Measurements from ENCODE around the gene PGBD5.

Gene PGBD5

DNA sequence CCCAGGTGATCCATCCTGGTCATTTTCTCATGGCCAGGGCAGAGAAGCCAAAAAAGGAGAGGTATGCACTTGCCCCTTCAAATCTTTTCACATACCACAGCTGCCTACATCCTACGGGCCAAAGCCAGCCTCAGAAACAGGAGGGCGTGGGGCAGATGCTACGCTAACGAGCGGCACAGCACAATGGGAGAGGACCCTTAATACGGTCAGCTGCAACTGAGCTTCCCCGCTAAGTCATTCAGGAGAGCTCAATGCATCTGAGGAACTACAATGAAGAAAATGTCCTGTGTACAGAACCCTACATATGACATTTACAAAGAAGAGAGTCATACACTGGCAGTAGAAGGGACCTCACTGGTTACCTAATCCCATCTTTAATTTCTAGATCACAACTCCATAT is 78.2 kb downstream of the PGBD5 start:
- no peak for DNase-seq

DNA sequence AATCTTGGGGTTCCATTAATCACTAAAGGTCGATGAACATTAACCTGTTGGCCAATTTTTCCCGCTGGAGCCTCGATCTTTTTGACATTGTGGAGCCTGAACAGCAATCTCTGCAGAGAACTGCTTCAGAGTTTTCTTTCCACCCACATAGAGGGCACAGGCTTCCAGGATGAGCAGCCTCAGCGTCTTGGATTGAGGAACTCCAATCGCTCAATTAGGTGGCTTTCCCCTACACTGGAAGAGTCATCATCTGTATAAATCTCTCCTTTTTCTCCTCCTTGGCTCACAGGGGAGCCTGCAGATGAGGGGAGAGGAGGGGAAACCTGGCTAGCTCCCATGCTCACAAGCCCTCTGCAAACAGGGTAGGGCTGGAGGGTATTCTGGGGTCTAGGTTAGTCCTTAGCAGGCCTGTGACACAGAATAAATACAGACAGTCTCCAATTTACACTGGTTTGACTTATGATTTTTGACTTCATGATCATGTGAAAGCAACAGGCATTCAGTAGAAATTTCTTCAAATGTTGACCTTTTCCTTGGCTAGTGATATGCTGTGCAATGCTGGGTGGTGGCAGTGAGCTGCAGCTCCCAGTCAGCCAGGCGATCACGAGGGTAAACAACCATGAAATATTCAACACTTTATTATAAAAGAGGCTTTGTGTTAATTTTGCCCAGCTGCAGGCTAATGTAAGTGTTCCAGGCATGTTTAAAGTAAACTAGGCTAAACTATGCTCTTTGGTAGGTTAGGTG is 80.8 kb downstream of the PGBD5 start:
- DNase-seq = peak; percentile 14 to 53 (median 41)

DNA sequence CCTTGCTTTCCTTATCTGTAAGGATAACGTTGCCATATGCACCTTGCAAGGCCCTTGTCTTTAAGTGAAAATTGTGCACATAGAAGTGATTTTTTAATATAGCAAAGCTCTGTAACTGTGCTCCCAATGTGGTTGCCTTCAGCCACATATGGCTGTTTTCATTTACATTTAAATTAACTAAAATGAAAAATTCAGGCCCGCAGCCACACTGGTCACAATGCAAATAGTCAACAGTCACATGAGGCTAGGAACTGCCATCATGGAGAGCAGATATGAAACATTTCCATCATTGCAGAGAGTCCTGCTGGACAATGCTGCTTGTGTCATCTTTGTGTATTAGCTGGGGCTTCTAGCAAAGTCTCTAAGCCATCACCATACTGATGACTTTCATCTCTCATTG is 83.4 kb downstream of the PGBD5 start:
- DNase-seq = no peak

DNA sequence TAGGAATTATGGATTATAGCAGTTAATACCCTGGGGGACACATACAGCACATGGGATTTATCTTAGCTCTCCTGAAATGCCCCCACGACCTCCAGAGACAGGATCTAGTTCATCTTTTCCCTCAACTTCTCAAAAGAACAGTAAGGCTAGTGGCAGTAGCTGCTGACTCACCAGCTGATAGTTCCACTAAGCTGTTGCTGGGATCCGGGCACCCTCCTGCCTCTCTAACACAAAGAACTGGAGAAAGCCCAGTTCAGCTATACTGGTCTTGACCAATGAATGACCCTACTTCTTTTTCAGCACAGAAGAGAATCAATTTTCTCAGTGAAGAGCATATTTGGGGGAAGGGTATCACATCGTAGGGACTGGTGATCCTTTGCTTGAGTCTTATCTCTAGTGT is 84.1 kb downstream of the PGBD5 start:
- peak; percentile 17 to 31 (median 26) for DNase-seq

DNA sequence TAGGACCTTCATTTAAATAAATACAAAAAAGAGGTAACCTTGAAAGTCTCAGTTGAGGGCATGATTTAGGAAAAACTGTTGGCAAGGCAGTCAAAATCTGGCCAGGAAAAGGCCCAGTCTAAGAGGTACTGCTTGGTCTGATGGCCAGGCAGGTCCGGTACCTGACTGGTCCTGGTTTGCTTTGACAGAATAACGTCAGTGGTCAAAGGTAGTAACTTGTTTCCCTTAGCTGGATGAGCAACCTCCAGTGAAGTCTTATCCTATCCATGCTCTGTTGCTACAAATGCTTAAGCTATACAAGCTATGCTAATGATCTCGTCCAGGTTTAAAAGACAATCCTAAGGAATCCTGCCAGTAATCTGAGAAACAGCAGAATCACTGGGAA is 85.0 kb downstream of the PGBD5 start:
- no peak for DNase-seq

DNA sequence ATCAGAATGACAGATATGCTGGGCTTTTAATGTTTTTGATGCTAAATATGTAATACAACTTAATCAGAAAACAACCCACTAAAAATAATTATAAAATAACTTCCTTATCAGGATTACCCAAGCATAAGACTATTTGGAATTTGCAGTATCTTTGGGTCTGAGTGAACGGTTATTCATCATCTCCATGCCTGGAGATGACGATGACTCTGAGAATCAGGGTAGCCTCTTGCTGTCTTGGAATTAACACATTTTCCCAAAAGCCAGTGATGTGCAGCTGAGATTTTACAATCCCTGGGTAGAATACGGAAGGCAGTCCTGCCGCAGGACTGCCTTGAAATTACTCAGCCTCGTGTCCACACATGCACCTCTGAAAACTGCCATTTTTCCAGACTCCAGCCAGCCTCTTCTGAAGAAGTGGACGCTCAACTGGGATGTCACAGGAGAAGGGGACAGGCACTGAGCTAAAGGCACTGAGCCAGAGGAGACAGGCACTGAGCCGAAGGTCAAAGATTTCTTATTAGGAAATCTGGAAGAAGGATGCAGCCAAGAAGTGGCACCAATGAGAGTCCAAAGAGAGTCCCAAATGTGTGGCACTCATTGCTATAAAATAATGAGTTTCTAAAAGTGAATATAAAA is 85.5 kb downstream of the PGBD5 start:
- DNase-seq = no peak

DNA sequence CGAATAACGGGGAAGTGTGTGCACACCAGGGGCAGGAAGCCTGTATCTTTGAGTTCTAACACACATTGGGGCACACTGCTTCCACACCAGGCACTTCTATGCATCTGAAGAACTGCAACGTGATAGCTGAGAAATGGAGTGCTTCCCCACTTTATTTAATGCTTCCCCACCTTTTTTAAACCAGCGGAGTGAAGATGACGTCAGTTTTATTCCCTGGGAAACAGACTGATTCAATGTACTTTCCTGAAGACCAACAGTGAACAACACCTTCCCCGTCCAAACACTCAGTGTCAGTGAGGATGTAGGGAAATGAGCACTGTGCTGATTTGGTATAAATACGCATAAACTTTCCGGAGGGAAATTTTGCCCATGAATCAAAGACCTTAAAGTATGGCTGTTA is 87.1 kb downstream of the PGBD5 start:
- no peak for DNase-seq

DNA sequence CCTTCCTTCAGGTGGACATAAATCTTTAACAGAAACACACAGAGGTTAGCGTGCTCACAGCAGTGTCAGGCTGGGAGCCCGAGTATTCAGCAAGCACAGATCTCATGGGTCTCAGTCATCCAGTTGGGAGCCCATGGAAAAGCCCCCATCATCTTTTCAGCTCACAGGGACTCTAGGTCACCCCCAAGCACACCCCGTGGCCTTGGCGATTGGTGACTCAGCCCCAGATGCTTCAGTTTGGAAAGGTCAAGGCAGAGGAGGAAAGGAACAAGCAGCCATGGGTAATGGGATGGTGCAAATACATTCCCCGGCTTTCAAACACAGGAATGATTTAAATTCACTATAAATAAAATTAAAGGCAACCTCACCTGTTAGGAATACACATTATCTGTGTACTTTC is 88.9 kb downstream of the PGBD5 start:
- DNase-seq = peak; percentile 18 to 59 (median 38)

DNA sequence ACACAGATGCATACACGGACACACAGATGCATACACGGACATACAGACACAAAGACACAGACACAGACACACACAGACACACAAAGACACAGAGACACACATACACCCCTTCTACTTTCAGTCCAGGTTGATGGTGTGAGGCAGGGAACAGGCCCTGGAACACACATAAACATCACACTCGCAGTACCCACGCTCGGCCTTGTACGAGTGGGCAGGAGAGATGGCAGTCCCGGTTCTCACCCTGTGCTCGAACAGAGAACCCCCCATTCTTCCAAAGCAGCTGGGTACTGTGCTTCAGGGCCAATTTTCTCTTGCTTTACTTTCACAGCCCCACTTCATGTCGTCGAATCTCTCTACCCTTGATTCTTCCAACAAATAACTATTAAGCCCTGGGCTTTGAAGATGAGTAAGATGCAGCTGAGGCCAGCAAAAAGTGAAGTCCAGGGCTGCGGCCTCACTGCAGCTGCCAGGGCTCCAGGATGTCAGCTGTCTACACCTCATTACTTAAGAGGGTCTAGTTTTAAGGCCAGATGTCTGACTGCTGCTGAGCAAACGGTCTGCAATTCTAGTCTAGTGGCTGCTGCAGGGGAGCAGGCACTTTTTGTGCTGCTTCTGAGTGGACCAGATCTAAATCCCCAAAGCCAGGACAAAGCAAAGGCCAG is 90.1 kb downstream of the PGBD5 start:
- DNase-seq = no peak

DNA sequence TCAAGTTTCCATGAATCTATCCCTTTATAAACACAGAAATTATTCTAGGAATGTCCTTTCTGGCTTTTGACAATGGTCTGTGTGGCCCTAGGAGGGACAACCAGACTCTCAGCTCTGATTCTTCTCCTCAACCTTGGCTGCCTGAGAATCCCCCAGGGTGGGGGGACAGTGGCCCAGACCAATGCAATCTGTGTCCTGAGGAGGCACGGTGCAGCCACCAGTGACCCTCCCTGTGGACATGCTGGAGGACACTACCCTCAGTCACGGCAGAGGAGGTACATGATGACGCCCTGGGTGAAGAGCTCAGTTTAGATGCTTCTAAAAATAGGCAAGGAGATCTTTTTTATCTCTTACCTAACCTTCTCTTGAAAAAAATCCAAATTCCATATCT is 91.7 kb downstream of the PGBD5 start:
- DNase-seq = no peak

DNA sequence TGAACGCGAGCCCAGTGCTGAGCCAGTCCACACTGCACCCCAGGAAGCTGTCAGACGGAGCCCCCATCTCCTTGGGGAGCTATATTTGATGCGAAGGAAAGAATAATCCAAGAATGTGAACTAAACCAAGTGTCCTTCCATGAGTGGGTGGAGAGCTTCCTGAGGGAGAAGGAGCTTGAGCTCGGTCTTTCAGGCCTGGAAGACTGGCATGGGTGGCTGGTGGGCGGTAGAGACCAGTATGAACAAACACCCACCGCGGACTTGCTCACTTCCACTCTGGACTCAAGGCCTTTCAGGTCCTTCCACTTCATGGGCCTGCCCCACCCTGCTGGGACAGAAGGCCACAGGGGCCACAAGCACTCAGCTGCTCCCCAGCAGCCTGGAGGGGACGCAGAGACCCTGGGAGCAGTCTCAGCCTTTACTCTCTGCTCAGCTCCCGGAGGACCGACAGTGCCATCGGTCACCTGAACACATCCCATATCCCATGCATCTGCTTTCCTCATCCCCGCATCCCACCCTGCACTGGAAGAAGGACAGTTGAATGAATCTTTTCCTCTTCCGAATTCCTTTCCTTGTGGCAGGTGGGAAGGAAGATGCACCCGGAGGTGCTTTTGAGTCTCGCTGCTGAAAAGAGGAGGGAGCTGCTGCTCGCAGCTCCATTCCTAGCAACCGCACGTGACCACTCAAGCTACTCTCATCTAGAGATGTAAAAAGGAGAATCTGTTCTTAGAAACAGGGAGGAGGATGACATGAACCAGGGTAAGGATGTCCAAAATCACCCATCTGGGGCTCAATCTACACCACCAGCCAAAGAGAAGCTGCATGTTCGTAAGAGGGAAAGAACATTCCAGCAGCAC is 92.3 kb downstream of the PGBD5 start:
- no peak for DNase-seq

DNA sequence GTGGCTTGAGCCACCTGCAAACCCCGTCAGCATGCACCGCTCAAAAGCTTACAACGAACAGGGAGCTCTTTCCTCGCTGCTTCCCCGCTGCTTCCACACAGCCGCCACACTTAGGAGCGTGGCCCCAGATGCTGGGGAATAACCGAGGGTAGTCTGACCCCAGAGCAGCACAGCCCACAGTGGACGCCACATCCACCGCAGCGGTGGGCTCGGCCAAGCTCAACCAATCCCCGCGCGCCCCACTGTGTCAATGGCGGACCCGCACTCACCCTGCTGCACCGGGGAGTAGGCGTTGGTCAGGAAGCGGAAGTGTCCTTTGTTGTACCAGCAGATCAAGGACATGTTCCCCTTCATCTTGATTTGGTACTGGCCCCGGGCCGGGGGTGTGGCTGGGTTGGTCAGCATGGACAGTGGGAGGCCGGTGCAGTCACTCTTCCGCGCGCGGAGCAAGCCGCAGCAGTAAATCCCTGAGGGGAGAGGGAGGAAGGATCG is 93.5 kb downstream of the PGBD5 start:
- DNase-seq = peak in 1 of 4 experiments; percentile 22

DNA sequence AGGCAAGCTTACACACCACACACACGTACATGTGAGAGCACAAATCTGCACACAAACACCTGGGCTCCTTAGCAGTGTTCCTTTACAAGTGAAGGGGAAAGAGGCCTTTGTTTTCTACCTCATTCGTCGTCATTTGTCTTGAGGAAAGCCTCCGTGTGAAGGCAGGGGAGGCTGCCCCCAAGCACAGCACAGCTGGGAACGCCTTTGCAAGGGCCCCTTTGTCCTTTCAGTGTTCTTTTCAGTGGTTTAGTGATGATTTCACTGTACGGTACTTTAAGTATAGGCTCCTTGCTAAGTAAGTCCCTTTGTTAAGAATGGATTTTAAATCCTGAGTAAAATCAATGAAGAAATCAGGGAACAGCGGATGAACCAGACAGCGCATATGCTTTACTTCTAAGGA is 94.1 kb downstream of the PGBD5 start:
- DNase-seq = no peak

DNA sequence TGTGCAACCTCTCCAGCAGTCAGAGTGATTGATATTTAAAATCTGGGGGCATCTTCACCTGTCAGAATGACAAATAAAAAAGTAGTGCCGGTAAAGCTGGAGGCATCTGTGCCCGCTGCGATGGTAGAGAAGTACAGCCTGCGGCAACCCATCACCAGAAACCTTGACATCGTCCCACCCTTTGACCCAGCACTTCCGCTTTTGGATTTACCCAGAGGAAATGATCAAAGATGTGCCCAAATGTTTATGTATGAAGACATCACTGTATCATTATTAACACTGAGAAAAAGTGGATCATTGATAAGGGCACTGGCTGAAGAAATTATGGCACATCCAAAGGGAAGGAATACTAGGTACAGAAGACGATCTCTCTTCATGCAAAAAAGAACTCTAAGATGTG is 96.0 kb downstream of the PGBD5 start:
- DNase-seq = no peak

DNA sequence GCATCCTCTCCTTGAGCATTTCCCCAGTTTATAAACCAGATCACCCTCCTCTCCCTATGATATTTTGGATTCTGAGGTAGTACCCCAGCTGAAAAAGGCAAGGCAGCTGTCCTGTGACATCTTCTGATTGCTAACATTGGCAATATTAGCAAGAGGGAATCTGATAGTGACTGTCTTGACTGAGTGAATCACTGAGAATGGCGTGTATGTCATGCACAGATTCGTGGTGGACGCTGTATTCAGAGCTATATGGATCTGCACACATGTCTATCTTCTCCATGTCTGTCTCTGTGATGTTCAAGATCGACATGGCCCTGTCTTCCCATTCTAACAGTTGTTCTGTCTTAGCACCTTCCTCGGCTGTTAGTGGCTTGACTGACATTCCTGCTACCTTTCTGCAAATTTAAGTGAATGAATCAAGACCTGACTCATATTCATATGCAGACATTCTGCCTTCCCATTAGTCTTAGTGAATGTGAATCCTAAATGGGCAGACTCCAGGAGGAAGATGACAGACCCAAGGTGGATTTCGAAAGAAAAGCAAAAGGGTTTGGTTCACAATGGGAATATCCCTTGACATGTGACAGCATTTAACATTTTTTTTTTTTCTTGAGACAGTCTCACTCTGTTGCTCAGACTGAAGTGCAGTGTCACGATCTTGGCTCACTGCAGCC is 97.7 kb downstream of the PGBD5 start:
- DNase-seq = no peak

DNA sequence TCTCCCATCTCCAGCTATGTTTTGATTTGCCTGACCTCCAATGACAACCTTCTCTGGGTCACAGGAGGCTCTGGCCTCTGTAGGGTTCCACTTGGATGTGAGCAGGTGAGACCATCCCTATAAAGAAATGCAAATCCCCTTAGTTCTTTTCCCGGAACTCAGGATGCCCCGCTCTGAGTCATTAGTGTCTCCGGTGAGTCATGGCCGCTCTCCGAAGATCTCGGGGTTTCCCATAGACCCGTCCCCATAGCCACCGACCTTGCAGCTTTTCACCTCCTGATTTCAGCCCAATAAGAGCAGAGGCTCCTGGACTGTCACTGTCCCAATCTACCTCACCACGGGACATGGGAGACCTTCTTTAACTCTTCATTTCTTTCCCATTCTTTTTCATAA is 98.2 kb downstream of the PGBD5 start:
- no peak for DNase-seq

DNA sequence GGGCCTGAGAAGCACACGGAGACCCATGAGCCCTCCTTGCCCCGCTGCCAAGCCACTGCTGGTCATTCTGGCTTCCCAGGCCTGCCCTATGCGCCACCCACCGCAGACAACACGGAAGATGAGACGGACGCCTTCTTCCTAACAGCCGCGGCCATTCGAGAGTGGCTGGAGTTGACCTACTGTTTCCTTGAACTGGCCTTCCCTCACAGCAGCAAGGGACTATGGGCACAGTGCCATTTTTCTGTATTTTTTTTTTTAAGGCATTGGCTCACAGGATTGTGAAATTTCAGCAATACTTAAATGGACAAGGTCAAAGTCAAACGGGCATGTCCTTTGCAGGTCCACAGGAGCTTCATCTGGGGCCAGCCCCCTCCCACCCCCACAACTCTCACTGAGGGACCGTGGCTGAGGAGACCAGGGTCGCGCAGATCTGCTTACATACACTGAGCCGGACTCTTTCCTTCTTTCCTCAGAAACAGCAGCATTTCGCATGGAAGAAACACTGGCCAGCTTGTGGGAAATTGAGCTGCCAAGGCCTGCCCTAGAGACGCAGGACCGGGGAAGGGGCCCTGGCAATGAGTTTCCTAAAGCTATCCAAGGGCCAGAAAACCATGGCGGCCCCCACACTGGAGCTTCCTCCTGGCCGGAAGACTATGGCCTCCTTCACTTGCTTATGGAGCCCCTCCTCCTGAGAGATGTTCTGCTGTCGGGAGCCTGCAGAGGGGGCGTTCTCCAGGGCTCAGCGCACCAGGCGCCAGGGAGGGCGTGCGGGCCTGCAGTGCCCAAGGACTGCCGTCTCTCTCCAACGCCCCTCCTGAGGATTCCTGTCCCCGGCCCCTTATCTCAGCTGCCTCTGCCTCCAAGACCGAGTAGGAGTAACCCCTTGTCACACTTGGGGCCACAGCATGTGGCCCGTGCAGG is 98.9 kb downstream of the PGBD5 start:
- DNase-seq = no peak

DNA sequence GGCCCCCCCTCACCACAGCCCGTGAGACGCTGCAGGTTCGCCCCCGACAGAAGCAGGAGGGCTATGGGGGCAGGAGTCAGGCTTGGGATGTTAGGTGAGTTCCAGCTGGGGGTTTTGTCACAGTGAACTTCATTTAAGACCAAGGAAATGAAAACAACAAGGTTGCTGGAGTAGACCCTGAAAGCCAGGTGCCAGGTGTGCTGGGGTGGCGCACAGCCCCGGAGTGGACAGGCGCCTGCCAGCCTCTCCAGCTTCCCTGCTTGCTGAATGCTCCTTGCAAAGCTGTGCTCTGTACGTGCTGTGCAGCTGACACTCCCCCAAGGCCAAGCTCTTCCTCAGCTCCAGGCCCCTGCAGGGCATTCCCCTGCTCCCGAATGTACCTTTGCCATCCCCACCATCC is 102.4 kb downstream of the PGBD5 start:
- no peak for DNase-seq

DNA sequence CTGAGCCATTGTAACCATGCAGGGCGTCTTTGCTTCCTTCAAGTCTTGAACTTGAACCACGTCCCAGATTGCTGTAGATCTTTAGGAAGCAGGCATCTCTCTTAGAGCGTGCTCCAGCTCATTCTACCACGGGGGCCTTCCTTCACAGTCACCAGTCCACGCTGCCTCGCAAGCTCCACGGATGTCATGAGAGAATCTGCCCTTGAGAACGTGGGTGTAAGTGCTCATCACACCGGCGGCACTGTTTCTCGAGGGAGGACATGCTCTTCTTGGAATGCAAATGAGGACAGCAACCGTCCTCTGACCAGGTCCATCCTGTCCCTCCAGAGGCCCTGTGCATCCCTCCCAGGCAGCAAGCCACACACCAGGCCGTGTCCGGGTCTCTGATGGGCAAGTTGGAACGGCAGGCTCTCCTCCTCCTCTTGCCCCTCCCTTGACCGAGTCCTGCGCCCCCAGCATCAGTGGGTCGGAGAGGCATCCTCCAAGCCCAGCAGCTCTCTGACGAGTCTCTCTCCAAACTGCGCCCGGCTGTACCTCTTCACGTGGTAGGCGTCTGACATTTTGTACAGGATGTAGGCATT is 103.1 kb downstream of the PGBD5 start:
- no peak for DNase-seq

DNA sequence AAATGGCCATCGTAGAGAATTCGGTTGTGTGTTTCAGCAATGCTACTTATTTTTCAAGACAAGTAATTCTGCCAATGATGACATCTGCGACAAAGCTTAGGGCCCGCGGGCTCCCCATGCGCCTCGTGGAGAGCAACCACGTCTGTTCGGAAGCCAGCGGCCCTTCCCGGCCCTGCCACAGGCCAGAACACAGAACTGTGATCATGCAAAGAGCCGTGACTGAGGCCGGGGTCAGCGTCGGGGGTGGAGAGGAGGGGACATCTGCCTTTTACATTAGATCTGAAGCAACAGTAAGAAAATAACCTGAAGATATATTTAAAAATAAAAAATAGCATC is 103.7 kb downstream of the PGBD5 start:
- no peak for DNase-seq

Measured in suppressor macrophage (primary cell).